Esophagus muscularis mucosa (tissue), 4 donors: ENCODE results near the gene TGM6. TPM values are rescaled to one million over a fixed set of nuclear protein-coding genes. Genes with fewer than 3 reads are reported as not detected.
"Not testable (repeated sequence)": the region's sequence is repeated elsewhere in the genome, so short reads cannot be mapped to it uniquely, and the experiment has no call there.

Source experiments
- DNase-seq: peaks from one replicate; pipeline ENCODE4 v3.0.0-alpha.2; 2017; ENCODE audit errors: extremely low spot score
- H3K27ac ChIP-seq, 4 donors: fragments of 200-600 bp; sonication (generic); replicated peaks in 1 of 4; 1 replicate in 3 of 4; 2 replicates in 1 of 4; pipeline ENCODE4 v1.5.1; 2016 to 2019; ENCODE audit warnings: mild to moderate bottlenecking in 1 of 4
- H3K27me3 ChIP-seq, 4 donors: fragments of 200-600 bp; sonication (generic); one replicate each; pipeline versions ENCODE4 v1.5.1 to v1.6.0; 2016 to 2019
- H3K36me3 ChIP-seq, 4 donors: fragments of 200-600 bp; sonication (generic); one replicate each; pipeline ENCODE4 v1.5.1; 2016 to 2019
- H3K4me1 ChIP-seq, 4 donors: fragments of 200-600 bp; sonication (generic); one replicate each; pipeline ENCODE4 v1.5.1; 2016 to 2019
- H3K4me3 ChIP-seq, 4 donors: fragments of 200-600 bp; sonication (generic); 1 replicate in 2 of 4; 2 replicates in 2 of 4; pipeline ENCODE4 v1.5.1; 2016 to 2019; ENCODE audit warnings: mild to moderate bottlenecking in 4 of 4, moderate library complexity in 1 of 4
- H3K9me3 ChIP-seq, 4 donors: fragments of 200-600 bp; sonication (generic); 1 replicate in 3 of 4; 2 replicates in 1 of 4; pipeline ENCODE4 v1.5.1; 2016 to 2019
- CTCF ChIP-seq, 3 experiments: fragments of 200-600 bp in 2 of 3; fragments of 450-650 bp in 1 of 3; sonication (generic) in 2 of 3; IDR thresholded peaks; one replicate each; pipeline ENCODE4 v1.5.1; 2017 to 2019; ENCODE audit warnings: antibody characterized with exemption in 3 of 3, mild to moderate bottlenecking in 2 of 3, moderate library complexity in 1 of 3
- EP300 ChIP-seq: sonication (generic); formaldehyde crosslinking; IDR thresholded peaks from one replicate; pipeline ENCODE4 v1.6.1; 2017; ENCODE audit warnings: antibody characterized with exemption
- POLR2A ChIP-seq: fragments of 450-650 bp; IDR thresholded peaks from one replicate; pipeline ENCODE4 v1.6.1; 2017; ENCODE audit warnings: antibody characterized with exemption, moderate library complexity, mild to moderate bottlenecking, low read depth
- POLR2AphosphoS5 ChIP-seq, 2 donors: sonication (generic); formaldehyde crosslinking; IDR thresholded peaks; one replicate each; pipeline ENCODE4 v1.6.1; 2017; ENCODE audit warnings: antibody characterized with exemption in 2 of 2
- WGBS: methylation state at CpG from one replicate; pipeline ENCODE4 v1.1.5; 2018; 5-methylcytosine and 5-hydroxymethylcytosine counted together
- intact Hi-C: fragments of 100-400 bp; cut with DNase I; formaldehyde crosslinking; loops from one replicate; pipeline ENCODE4 v1.15.1; 2023
- total RNA-seq, 4 donors: library from RNA; depleted of rRNA; stranded (reverse); fragments of >200 nt; gene quantifications; one replicate each; pipeline versions ENCODE4 v1.1.0 to v1.2.1, GENCODE V29; 2016

Gene TGM6
- total RNA-seq, 4 donors from 2014 or later = not detected

GRCh38 chr20:2401527-2401926 is 20.8 kb downstream of the TGM6 start:
- Histone ChIP-seq H3K36me3 (no peaks in the 10 kb centered on the region), H3K27me3 (peaks cover 0 to 13% (median 2%) of the 10 kb centered on the region in 4 donors), H3K27ac (no peak overlapping the region), H3K9me3 (peaks cover 0 to 25% (median 14%) of the 10 kb centered on the region in 4 donors), H3K4me1 (no peaks in the 10 kb centered on the region), H3K4me3 (no peak overlapping the region)
- 77% methylated on average over 2 of the region's 2 CpGs for WGBS
- DNase-seq = peak; percentile 10
- intact Hi-C loops = no loop called here
- TF ChIP-seq POLR2AphosphoS5 (IDR thresholded peaks at IDR 0.05) (no peak), EP300 (no peak), POLR2A (no peak), CTCF (IDR thresholded peaks at IDR 0.05) (no peak)

GRCh38 chr20:2402271-2402980 is 21.7 kb downstream of the TGM6 start:
- no peak overlapping the region for H3K27ac ChIP-seq
- no peaks in the 10 kb centered on the region for H3K36me3 ChIP-seq
- peak; percentile 82 for DNase-seq
- no peak overlapping the region for H3K4me3 ChIP-seq
- WGBS = 48% methylated on average over 7 of the region's 7 CpGs
- intact Hi-C loops = no loop called here
- TF ChIP-seq POLR2AphosphoS5 (IDR thresholded peaks at IDR 0.05) (no peak), EP300 (no peak), POLR2A (no peak), CTCF (IDR thresholded peaks at IDR 0.05) (no peak)
- peaks cover 0 to 25% (median 14%) of the 10 kb centered on the region in 4 donors for H3K9me3 ChIP-seq
- peaks cover 0 to 13% (median 2%) of the 10 kb centered on the region in 4 donors for H3K27me3 ChIP-seq
- H3K4me1 ChIP-seq = no peaks in the 10 kb centered on the region

- Histone ChIP-seq H3K4me1 (no peaks in the 10 kb centered on the region), H3K27me3 (peaks cover 0 to 13% (median 2%) of the 10 kb centered on the region in 4 donors), H3K27ac (no peak overlapping the region), H3K36me3 (no peaks in the 10 kb centered on the region), H3K4me3 (no peak overlapping the region), H3K9me3 (peaks cover 0 to 15% (median 12%) of the 10 kb centered on the region in 4 donors)
- peak; percentile 84 for DNase-seq
- 92% methylated on average over 12 of the region's 24 CpGs for WGBS
- intact Hi-C loops = no loop called here
- TF ChIP-seq CTCF (IDR thresholded peaks at IDR 0.05) = no peak
- no peak for TF ChIP-seq POLR2A
- TF ChIP-seq EP300 = no peak
- TF ChIP-seq POLR2AphosphoS5 (IDR thresholded peaks at IDR 0.05) = no peak
Observed at GRCh38 chr20:2403291-2404052, 22.8 kb downstream of the TGM6 start.

GRCh38 chr20:2405693-2406065 is 25.0 kb downstream of the TGM6 start:
- TF ChIP-seq POLR2A (no peak), POLR2AphosphoS5 (IDR thresholded peaks at IDR 0.05) (no peak), CTCF (IDR thresholded peaks at IDR 0.05) (no peak), EP300 (no peak)
- H3K9me3 ChIP-seq = peaks cover 0 to 14% (median 13%) of the 10 kb centered on the region in 4 donors
- peak; percentile 77 for DNase-seq
- no peaks in the 10 kb centered on the region for H3K36me3 ChIP-seq
- 35% methylated on average over 1 of the region's 1 CpG for WGBS
- intact Hi-C loops = no loop called here
- peaks cover 0 to 13% (median 2%) of the 10 kb centered on the region in 4 donors for H3K27me3 ChIP-seq
- H3K27ac ChIP-seq = no peak overlapping the region
- H3K4me3 ChIP-seq = no peak overlapping the region
- no peaks in the 10 kb centered on the region for H3K4me1 ChIP-seq

- DNase-seq, H3K4me1 ChIP-seq, H3K27ac ChIP-seq, intact Hi-C loops, H3K4me3 ChIP-seq, H3K36me3 ChIP-seq: not testable (repeated sequence)
- 89% methylated on average over 7 of the region's 7 CpGs for WGBS
- H3K27me3 ChIP-seq = peaks cover 0 to 13% (median 2%) of the 10 kb centered on the region in 4 donors
- H3K9me3 ChIP-seq = peaks cover 0 to 14% (median 13%) of the 10 kb centered on the region in 4 donors
Observed at GRCh38 chr20:2407355-2407754, 26.7 kb downstream of the TGM6 start.
